PC-3 (cell line): ENCODE results near the gene MS4A18. TPM values are rescaled to one million over a fixed set of nuclear protein-coding genes. Genes with fewer than 3 reads are reported as not detected.
A peak's percentile ranks its signal among the peaks of the same experiment; 100 is the strongest.

Experiments
- ATAC-seq: fragments of 200-7000 bp; cut with Tn5 transposase; 2 replicates; pipeline ENCODE4 v1.9.1; 2020; ENCODE audit warnings: mild to moderate bottlenecking, moderate library complexity
- BruUV-seq: library from RNA; stranded (reverse); fragments of 400-500 nt; replicated peaks from 2 replicates; lab custom pipeline; 2021; lab: Mats Ljungman, UMichigan
- CTCF ChIA-PET: fragments of 300-600 bp; sonication (Branson Sonifier 250); formaldehyde crosslinking; loops from one replicate; lab custom pipeline; 2022; ENCODE audit warnings: antibody characterized with exemption; lab: Charles Lee
- POLR2A ChIA-PET: fragments of 300-600 bp; sonication (Branson Sonifier 250); formaldehyde crosslinking; loops from one replicate; lab custom pipeline; 2022; ENCODE audit warnings: antibody characterized with exemption; ENCODE audit not compliant: unreplicated experiment; lab: Charles Lee
- DNase-seq: peaks from one replicate; pipeline ENCODE4 v3.0.0-alpha.2; 2015
- H2AFZ ChIP-seq: fragments of 300-600 bp; sonication (generic); 2 replicates; pipeline ENCODE4 v1.6.0; 2016; ENCODE audit warnings: antibody characterized with exemption, low read length
- H3F3A ChIP-seq: fragments of 300-600 bp; sonication (generic); one replicate; pipeline ENCODE4 v1.6.0; 2017; ENCODE audit warnings: antibody characterized with exemption, low read length, control low read depth, mild to moderate bottlenecking; ENCODE audit not compliant: unreplicated experiment
- H3K27ac ChIP-seq: fragments of 300-600 bp; sonication (generic); 2 replicates; pipeline ENCODE4 v1.5.1; 2016; ENCODE audit warnings: mild to moderate bottlenecking, low read length
- H3K27me3 ChIP-seq: fragments of 300-600 bp; sonication (generic); 2 replicates; pipeline ENCODE4 v1.6.1; 2016; ENCODE audit warnings: low read length, mixed read lengths
- H3K36me3 ChIP-seq: fragments of 300-600 bp; sonication (generic); 2 replicates; pipeline ENCODE4 v1.6.1; 2016; ENCODE audit warnings: low read depth, mixed run types, low read length, mixed read lengths
- H3K4me1 ChIP-seq: fragments of 300-600 bp; sonication (generic); 2 replicates; pipeline ENCODE4 v1.5.1; 2016; ENCODE audit warnings: low read length; ENCODE audit not compliant: insufficient read depth
- H3K4me2 ChIP-seq: fragments of 300-600 bp; sonication (generic); 2 replicates; pipeline ENCODE4 v1.6.0; 2016; ENCODE audit warnings: low read length
- H3K4me3 ChIP-seq: fragments of 300-600 bp; sonication (generic); 2 replicates; pipeline ENCODE4 v1.5.1; 2016; ENCODE audit warnings: mild to moderate bottlenecking, low read length, mixed read lengths
- H3K79me2 ChIP-seq: fragments of 300-600 bp; sonication (generic); 2 replicates; pipeline ENCODE4 v1.6.1; 2017; ENCODE audit warnings: low read length, mixed read lengths
- H3K9ac ChIP-seq: fragments of 300-600 bp; sonication (generic); 2 replicates; pipeline ENCODE4 v1.6.0; 2016; ENCODE audit warnings: mild to moderate bottlenecking, low read length
- H3K9me2 ChIP-seq: fragments of 300-600 bp; sonication (generic); replicated peaks from 2 replicates; pipeline ENCODE4 v1.6.1; 2016; ENCODE audit warnings: mixed run types, low read length, mixed read lengths
- H3K9me3 ChIP-seq: fragments of 300-600 bp; sonication (generic); 2 replicates; pipeline ENCODE4 v1.6.1; 2016; ENCODE audit warnings: low read length, mixed read lengths
- H4K20me1 ChIP-seq: fragments of 300-600 bp; sonication (generic); 2 replicates; pipeline ENCODE4 v1.6.1; 2016; ENCODE audit warnings: low read length, mixed read lengths
- CTCF ChIP-seq: fragments of 300-600 bp; sonication (generic); conservative IDR thresholded peaks from 2 replicates; pipeline ENCODE4 v1.5.1; 2017; ENCODE audit warnings: antibody characterized with exemption, low read depth, mild to moderate bottlenecking, low read length
- EZH2 ChIP-seq: fragments of 300-600 bp; sonication (generic); IDR thresholded peaks from one replicate; pipeline ENCODE4 v1.6.1; 2017; ENCODE audit warnings: antibody characterized with exemption, mild to moderate bottlenecking, low read length; ENCODE audit not compliant: unreplicated experiment
- EZH2phosphoT487 ChIP-seq: fragments of 300-600 bp; sonication (generic); IDR thresholded peaks from 2 replicates; pipeline ENCODE4 v1.6.1; 2018; ENCODE audit warnings: mild to moderate bottlenecking, antibody characterized with exemption, low read length, borderline replicate concordance
- intact Hi-C: fragments of 100-400 bp; cut with micrococcal nuclease; formaldehyde crosslinking; loops from 2 replicates; pipeline ENCODE4 v1.9.0; 2023
- total RNA-seq: library from RNA; depleted of rRNA; stranded (reverse); fragments of >200 nt; gene quantifications from 2 replicates; pipeline ENCODE4 v1.2.3, GENCODE V29; 2014

Gene MS4A18
- total RNA-seq, 1 experiment from 2014 or later = not detected

DNA sequence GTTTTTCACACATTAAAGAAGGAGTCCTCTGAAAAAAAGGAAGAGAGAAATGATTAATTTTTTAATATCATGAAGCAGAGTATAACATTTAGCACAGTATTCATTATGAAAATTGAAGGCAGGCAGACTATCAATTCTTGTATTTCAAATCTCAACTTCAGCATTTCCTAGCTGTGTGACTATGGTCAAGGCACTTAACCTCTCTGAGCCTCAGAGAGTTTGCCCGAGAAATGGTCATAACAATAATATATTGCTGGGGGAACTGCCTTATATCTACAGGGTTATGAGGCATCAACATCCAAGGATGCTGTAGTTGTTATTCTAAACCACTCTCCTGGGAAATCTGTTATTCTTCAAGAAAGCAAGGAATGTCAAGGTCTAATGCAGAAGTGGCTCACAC, 1.1 kb downstream of the MS4A18 start:
- no peak overlapping the region for H3K4me2 ChIP-seq
- no peaks in the 10 kb centered on the region for H4K20me1 ChIP-seq
- H3K4me3 ChIP-seq = no peak overlapping the region
- no peak overlapping the region for H3K27ac ChIP-seq
- no peaks in the 10 kb centered on the region for H3K9me3 ChIP-seq
- ChIA-PET CTCF (no interaction called here), POLR2A (no interaction called here)
- H2AFZ ChIP-seq = no peak overlapping the region
- no peaks in the 10 kb centered on the region for H3F3A ChIP-seq
- ATAC-seq (no peak), DNase-seq (no peak)
- H3K27me3 ChIP-seq = peaks cover 91% of the 10 kb centered on the region
- no peaks in the 10 kb centered on the region for H3K4me1 ChIP-seq
- intact Hi-C loops = no loop called here
- no peaks in the 10 kb centered on the region for H3K9me2 ChIP-seq
- no peaks in the 10 kb centered on the region for H3K79me2 ChIP-seq
- no peaks in the 10 kb centered on the region for H3K36me3 ChIP-seq
- H3K9ac ChIP-seq = no peak overlapping the region
- BruUV-seq = no TSS peak
- TF ChIP-seq EZH2phosphoT487 = no peak
- TF ChIP-seq EZH2 = no peak
- no peak for TF ChIP-seq CTCF

GRCh38 chr11:60731586-60731985, 7.1 kb downstream of the MS4A18 start:
- ChIA-PET CTCF (no interaction called here), POLR2A (no interaction called here)
- H3K4me1 ChIP-seq = no peaks in the 10 kb centered on the region
- H3K36me3 ChIP-seq = no peaks in the 10 kb centered on the region
- no peak overlapping the region for H3K4me2 ChIP-seq
- no peak overlapping the region for H3K9ac ChIP-seq
- H3K9me2 ChIP-seq = no peaks in the 10 kb centered on the region
- no peak for DNase-seq
- no peaks in the 10 kb centered on the region for H4K20me1 ChIP-seq
- H3K79me2 ChIP-seq = no peaks in the 10 kb centered on the region
- TF ChIP-seq EZH2 (no peak), CTCF (no peak), EZH2phosphoT487 (0 out of 2 replicates have a peak, but pooled peaks have one; percentile 22)
- H3K27ac ChIP-seq = no peak overlapping the region
- no peaks in the 10 kb centered on the region for H3K9me3 ChIP-seq
- no peak overlapping the region for H3K4me3 ChIP-seq
- no peaks in the 10 kb centered on the region for H3F3A ChIP-seq
- no TSS peak for BruUV-seq
- intact Hi-C loops = no loop called here
- H3K27me3 ChIP-seq = peaks cover 84% of the 10 kb centered on the region
- ATAC-seq = no peak
- no peak overlapping the region for H2AFZ ChIP-seq

DNA sequence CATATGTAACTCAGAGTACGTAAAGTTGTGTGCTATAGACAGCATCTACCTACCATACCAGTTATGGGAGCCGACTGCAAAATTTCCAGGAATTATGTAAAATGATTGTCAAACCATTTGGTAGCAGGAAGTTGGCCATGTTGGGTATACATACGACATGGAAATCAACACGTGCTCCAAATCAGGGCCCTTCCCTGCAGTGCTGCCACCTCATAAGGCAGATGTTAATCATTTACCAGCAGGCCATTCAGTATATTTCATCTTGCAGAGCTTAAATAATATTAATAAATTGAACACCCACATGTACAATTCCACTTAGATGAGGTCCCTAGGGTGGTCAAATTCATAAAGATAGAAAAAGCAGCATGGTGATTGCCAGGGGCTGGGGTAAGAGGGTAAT, 9.8 kb downstream of the MS4A18 start:
- Histone ChIP-seq H3K36me3 (no peaks in the 10 kb centered on the region), H3K27ac (no peak overlapping the region), H3K4me1 (no peaks in the 10 kb centered on the region), H3K4me3 (no peak overlapping the region), H3K9me2 (no peaks in the 10 kb centered on the region), H3F3A (no peaks in the 10 kb centered on the region), H3K4me2 (no peak overlapping the region), H3K79me2 (no peaks in the 10 kb centered on the region), H3K9ac (no peak overlapping the region), H3K27me3 (peaks cover 88% of the 10 kb centered on the region), H3K9me3 (no peaks in the 10 kb centered on the region), H2AFZ (no peak overlapping the region), H4K20me1 (no peaks in the 10 kb centered on the region)
- no TSS peak for BruUV-seq
- POLR2A ChIA-PET = no interaction called here
- DNase-seq (no peak), ATAC-seq (no peak)
- no peak for TF ChIP-seq EZH2
- TF ChIP-seq CTCF = no peak
- no peak for TF ChIP-seq EZH2phosphoT487
- CTCF ChIA-PET = no interaction called here
- intact Hi-C loops = no loop called here
